K562 (cell line): ENCODE results near the gene CENPT. TPM values are rescaled to one million over a fixed set of nuclear protein-coding genes. Genes with fewer than 3 reads are reported as not detected.

ENCODE experiments used
- HDAC3 ChIP-seq: fragments of 450-650 bp; IDR thresholded peaks from 2 replicates; pipeline ENCODE4 v1.6.1; 2018; ENCODE audit warnings: borderline replicate concordance, mild to moderate bottlenecking, moderate library complexity; ENCODE audit not compliant: partially characterized antibody
- HEY1 ChIP-seq: fragments of 250-450 bp; sonication (Bioruptor Pico); IDR thresholded peaks from 2 replicates; pipeline ENCODE4 v1.5.0; 2020; ENCODE audit warnings: mild to moderate bottlenecking, moderate library complexity, borderline replicate concordance
- IFI16 ChIP-seq: fragments of 250-450 bp; sonication (Bioruptor Pico); IDR thresholded peaks from 2 replicates; pipeline ENCODE4 v2.1.2; 2022; ENCODE audit warnings: mild to moderate bottlenecking, inconsistent platforms
- NFE2L1 ChIP-seq: fragments of 450-650 bp; IDR thresholded peaks from 2 replicates; pipeline ENCODE4 v1.6.1; 2016; ENCODE audit warnings: missing genetic modification characterization, low read depth, mild to moderate bottlenecking, missing compliant biosample characterization, moderate library complexity, borderline replicate concordance
- PRPF4 ChIP-seq: fragments of 200-400 bp; formaldehyde crosslinking; IDR thresholded peaks from one replicate; pipeline ENCODE4 v1.6.1; 2017; ENCODE audit warnings: low read length, low read depth, mild to moderate bottlenecking; ENCODE audit not compliant: insufficient read depth, poor library complexity, severe bottlenecking
- U2AF2 ChIP-seq: fragments of 200-400 bp; formaldehyde crosslinking; optimal IDR thresholded peaks from 2 replicates; pipeline ENCODE3; 2017; ENCODE audit warnings: low read depth, mild to moderate bottlenecking, low read length
- YY1 ChIP-seq, 3 experiments: IDR thresholded peaks; 2 replicates each; pipeline ENCODE4 v1.6.1; 2011; ENCODE audit warnings: low read length in 2 of 3, mild to moderate bottlenecking in 2 of 3, moderate library complexity in 2 of 3, borderline replicate concordance in 1 of 3, control low read depth in 1 of 3, low read depth in 1 of 3; ENCODE audit not compliant: insufficient read depth in 3 of 3, insufficient replicate concordance in 2 of 3, control insufficient read depth in 1 of 3, insufficient read length in 1 of 3; ENCODE audit errors: extremely low read depth in 1 of 3
- ZNF165 ChIP-seq: fragments of 250-450 bp; sonication (Bioruptor Pico); IDR thresholded peaks from 2 replicates; pipeline ENCODE4 v1.4.0; 2020; ENCODE audit warnings: borderline replicate concordance
- ZNF551 ChIP-seq: fragments of 250-450 bp; sonication (Bioruptor Pico); IDR thresholded peaks from 2 replicates; pipeline ENCODE4 v1.5.0; 2021; ENCODE audit warnings: mild to moderate bottlenecking, moderate library complexity
- ZNF561 ChIP-seq: fragments of 450-650 bp; formaldehyde crosslinking; conservative IDR thresholded peaks from 2 replicates; pipeline ENCODE4 v1.4.0; 2020; ENCODE audit warnings: mild to moderate bottlenecking, moderate library complexity
- polyA plus RNA-seq, 8 experiments: library from polyadenylated mRNA; depleted of rRNA in 4 of 8; stranded (reverse) in 5 of 8; unstranded in 3 of 8; fragments of >200 nt; fragmentation: Nextera tagmentation in 2 of 8; fragmentation: Illumina TruSeq in 1 of 8; extraction: Ambion mirVana in 2 of 8; extraction: Trizol in 1 of 8; gene quantifications; 2 replicates each; pipeline versions ENCODE4 v1.2.1 to v1.2.3, GENCODE V29; 2011 to 2014; ENCODE audit warnings: inconsistent platforms in 1 of 8, missing spikeins in 1 of 8
- total RNA-seq, 7 experiments: library from RNA; depleted of rRNA in 6 of 7; stranded (reverse); fragments of >200 nt in 6 of 7; fragmentation: Illumina TruSeq in 2 of 7; extraction: Trizol in 2 of 7; gene quantifications; 2 replicates each; pipeline versions ENCODE4 v1.2.1 to v1.2.3, GENCODE V29; 2011 to 2021; ENCODE audit warnings: low replicate concordance in 1 of 7
- TF ChIP-seq, protein P1 (sequence below): fragments of 450-650 bp; IDR thresholded peaks from 2 replicates; pipeline ENCODE4 v1.6.1; 2014; ENCODE audit warnings: low read depth, mild to moderate bottlenecking, moderate library complexity, borderline replicate concordance
- TF ChIP-seq, protein P2 (sequence below), 2 experiments: fragments of 450-650 bp; formaldehyde crosslinking in 1 of 2; IDR thresholded peaks; 2 replicates each; pipeline versions ENCODE4 v1.4.0 to v1.6.1; 2014 to 2020; ENCODE audit warnings: mild to moderate bottlenecking in 2 of 2, borderline replicate concordance in 1 of 2, low read depth in 1 of 2

CENPT gene
- total and polyA plus RNA-seq, 9 of the 15 experiments (the other 6 are each of a cell fraction or from before 2014, with no cell fraction given): 3.6 to 94.2 (median 44.1) TPM

DNA sequence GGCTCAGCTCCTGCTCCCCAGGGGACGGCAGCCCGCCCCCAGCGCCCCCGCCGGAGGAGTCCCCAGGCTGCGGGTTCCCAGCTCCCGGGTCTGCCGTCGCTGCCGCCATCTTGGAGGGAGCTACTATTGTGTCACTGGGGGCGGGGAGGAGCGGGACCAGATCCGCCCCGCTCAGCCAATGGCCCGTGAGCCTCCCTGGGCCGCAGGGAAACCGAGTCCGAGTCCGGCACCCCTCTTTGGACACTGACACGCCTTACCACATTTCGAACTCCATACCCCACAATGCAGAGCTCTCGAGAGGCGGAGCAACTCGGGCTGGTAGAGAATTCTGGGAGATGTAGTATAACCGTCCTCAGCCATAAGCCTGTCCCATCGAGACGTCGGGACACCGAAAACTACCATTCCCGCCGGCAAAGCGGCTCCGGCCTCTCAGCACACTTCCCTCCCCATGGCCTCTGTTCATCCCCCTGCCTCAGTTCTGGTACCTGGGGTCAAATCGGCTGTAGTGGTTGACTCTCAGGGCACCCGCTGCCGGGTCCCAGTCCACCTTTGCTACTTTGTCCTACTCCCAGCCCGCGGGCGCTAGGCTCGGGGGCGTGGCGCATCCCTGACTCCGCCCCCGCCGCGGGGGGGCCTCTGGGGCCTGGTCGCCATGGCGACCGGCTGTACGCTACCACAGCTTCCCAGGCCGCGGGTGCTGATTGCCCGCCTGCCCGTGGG is 40.9 kb downstream of the CENPT start, which contains the start of the genes RANBP10 and TSNAXIP1 (continued):
- TF ChIP-seq, protein P1, sequence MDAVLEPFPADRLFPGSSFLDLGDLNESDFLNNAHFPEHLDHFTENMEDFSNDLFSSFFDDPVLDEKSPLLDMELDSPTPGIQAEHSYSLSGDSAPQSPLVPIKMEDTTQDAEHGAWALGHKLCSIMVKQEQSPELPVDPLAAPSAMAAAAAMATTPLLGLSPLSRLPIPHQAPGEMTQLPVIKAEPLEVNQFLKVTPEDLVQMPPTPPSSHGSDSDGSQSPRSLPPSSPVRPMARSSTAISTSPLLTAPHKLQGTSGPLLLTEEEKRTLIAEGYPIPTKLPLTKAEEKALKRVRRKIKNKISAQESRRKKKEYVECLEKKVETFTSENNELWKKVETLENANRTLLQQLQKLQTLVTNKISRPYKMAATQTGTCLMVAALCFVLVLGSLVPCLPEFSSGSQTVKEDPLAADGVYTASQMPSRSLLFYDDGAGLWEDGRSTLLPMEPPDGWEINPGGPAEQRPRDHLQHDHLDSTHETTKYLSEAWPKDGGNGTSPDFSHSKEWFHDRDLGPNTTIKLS: peak; percentile 97
- TF ChIP-seq IFI16 (CRISPR knock-in tag) (no peak), U2AF2 (no peak), ZNF165 (CRISPR knock-in tag) (0 out of 2 replicates have a peak, but pooled peaks have one; percentile 14), ZNF551 (CRISPR knock-in tag) (no peak), HDAC3 (no peak), PRPF4 (no peak), YY1 (IDR thresholded peaks at IDR 0.05; ENCODE audit: borderline replicate concordance in 1 of 3, control insufficient read depth in 1 of 3, extremely low read depth in 1 of 3, insufficient read depth in 3 of 3, insufficient read length in 1 of 3, insufficient replicate concordance in 2 of 3, low read depth in 1 of 3, low read length in 2 of 3) (peak; percentile 88 to 98 (median 96)), HEY1 (CRISPR knock-in tag) (no peak), NFE2L1 (tag) (no peak), ZNF561 (CRISPR knock-in tag) (peak; percentile 60; the same call in 1 of the 2 replicates)
- TF ChIP-seq, protein P2, sequence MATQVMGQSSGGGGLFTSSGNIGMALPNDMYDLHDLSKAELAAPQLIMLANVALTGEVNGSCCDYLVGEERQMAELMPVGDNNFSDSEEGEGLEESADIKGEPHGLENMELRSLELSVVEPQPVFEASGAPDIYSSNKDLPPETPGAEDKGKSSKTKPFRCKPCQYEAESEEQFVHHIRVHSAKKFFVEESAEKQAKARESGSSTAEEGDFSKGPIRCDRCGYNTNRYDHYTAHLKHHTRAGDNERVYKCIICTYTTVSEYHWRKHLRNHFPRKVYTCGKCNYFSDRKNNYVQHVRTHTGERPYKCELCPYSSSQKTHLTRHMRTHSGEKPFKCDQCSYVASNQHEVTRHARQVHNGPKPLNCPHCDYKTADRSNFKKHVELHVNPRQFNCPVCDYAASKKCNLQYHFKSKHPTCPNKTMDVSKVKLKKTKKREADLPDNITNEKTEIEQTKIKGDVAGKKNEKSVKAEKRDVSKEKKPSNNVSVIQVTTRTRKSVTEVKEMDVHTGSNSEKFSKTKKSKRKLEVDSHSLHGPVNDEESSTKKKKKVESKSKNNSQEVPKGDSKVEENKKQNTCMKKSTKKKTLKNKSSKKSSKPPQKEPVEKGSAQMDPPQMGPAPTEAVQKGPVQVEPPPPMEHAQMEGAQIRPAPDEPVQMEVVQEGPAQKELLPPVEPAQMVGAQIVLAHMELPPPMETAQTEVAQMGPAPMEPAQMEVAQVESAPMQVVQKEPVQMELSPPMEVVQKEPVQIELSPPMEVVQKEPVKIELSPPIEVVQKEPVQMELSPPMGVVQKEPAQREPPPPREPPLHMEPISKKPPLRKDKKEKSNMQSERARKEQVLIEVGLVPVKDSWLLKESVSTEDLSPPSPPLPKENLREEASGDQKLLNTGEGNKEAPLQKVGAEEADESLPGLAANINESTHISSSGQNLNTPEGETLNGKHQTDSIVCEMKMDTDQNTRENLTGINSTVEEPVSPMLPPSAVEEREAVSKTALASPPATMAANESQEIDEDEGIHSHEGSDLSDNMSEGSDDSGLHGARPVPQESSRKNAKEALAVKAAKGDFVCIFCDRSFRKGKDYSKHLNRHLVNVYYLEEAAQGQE (IDR thresholded peaks at IDR 0.05; ENCODE audit: borderline replicate concordance): no peak
- TF ChIP-seq, protein P2 (CRISPR knock-in tag; IDR thresholded peaks at IDR 0.05; ENCODE audit: low read depth): peak; percentile 51; the same call in 1 of the 2 replicates
